Mesenteric fat pad (tissue), 1 donor: ENCODE measurements around the gene ATP6V0D1. TPM values are rescaled to one million over a fixed set of nuclear protein-coding genes. Genes with fewer than 3 reads are reported as not detected.
A peak's percentile ranks its signal among the peaks of the same experiment; 100 is the strongest.
"Not testable (repeated sequence)": the region's sequence is repeated elsewhere in the genome, so short reads cannot be mapped to it uniquely, and the experiment has no call there.

Experiments
- DNase-seq: peaks from one replicate; pipeline ENCODE4 v3.0.0-alpha.2; 2020; ENCODE audit warnings: low spot score
- long read RNA-seq: library from polyadenylated mRNA; unstranded; transcript quantifications from one replicate; pipeline ENCODE4 v2.0.0, GENCODE V29; 2020
- total RNA-seq: library from RNA; stranded (reverse); fragmentation: NEBNext Ultra II Directional; extraction: Animal tissue kit (Norgen Biotek cat#: 25700); gene quantifications from one replicate; pipeline ENCODE4 v1.2.1, GENCODE V29; 2021
- donor health status: DM: yes; HTN: yes; CAD: no.

Gene ATP6V0D1
- 89.5 TPM for total RNA-seq
- long read RNA-seq, transcript ATP6V0D1-201 (8 exons, 1,716 nt): major isoform, 545 of 603 reads
- long read RNA-seq, partial matches to known transcripts: 7 of 603 reads
- long read RNA-seq, other reads (novel, unspliced or antisense): 49 of 603 reads

GRCh38 chr16:67480833-67481560 is at the start of gene ATP6V0D1:
TSS of gene ATP6V0D1 (minus strand) at chr16:67481157. CDS start at chr16:67481086, 71 bp downstream.
- peak; percentile 100 for DNase-seq

DNA sequence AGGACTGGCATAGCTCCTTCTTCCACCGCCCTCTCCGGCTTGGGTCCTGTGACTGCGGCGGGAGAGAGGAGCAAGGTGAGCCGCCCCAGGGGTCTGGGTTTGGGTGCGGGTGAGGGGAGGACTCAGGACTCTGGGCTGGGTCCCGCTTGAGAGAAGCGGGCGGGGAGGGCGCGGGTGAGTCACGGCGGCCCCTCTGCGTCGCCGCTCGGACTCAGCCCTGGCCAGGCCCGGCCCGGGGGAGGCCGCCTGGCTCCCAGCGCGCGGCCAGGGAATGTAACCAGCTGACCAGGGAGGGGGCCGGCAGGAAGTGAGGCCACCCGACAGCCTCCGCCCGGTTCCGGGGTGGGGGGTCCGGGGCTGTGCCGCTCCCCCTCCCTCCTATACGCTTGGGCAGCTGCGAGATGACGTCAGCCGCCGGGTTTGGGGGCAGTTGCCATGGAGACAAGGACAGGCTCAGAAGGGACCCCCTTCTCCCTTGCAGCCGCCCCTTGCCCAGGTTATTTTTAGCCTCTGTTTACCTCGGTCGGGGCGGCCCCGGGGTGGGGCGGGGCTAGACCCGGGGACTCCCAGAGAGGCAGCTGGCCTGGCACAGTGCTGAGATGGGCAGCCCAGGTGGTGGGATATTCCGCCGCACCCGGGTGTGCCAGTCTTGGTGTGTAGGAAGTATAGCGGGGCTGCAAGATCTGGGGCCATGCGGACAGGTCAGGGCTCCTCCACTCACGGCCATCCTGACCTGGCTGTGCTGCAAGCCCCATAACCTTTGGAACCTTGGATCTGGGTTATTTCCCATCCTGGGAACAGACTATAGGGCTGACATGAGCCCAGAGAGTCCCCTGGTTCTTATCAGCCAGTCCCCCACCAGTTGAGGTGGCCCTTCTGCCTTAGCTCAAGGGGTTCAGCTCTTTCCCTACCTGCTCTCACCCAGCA is 49.3 kb upstream of the ATP6V0D1 start:
- DNase-seq: peak; percentile 92

- no peak for DNase-seq
These were observed 48.6 kb upstream of the ATP6V0D1 start for GRCh38 chr16:67529582-67530012.

DNA sequence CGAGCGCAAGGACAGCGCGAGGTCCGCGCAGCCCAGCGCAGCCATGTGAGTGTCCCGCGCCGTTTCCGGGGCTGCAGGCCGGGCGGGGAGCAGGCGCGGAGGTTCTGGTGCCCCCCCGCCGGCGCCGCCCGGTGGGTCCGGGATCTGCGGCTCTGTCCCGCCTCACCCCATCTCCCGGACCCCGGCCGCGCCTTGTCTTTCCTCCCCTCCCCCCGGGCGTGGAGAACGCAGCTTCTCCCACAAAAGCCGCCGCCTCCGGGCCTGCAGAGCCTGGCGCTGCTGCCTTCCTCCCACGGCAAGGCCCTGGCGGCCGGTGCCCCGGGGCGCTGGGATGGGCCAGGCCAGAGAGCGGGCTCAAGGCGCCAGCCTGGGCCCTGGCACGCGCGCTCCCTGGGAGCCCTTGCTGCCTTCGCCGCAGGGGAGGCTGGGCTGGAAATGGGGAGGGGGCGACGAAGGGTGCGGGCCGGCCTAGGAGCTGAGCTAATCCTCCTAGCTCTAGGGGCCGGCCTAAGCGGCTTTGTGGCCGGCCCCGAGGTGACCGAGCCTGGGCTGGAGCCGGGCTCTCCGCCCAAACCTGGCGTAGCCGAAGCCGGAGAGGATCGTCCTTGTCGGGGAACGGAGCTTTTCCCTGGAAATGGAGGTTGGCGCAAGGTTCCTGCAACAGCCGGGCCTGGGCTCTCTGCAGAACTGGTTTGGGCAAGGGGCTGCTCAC is 48.1 kb upstream of the ATP6V0D1 start:
- no peak for DNase-seq

DNA sequence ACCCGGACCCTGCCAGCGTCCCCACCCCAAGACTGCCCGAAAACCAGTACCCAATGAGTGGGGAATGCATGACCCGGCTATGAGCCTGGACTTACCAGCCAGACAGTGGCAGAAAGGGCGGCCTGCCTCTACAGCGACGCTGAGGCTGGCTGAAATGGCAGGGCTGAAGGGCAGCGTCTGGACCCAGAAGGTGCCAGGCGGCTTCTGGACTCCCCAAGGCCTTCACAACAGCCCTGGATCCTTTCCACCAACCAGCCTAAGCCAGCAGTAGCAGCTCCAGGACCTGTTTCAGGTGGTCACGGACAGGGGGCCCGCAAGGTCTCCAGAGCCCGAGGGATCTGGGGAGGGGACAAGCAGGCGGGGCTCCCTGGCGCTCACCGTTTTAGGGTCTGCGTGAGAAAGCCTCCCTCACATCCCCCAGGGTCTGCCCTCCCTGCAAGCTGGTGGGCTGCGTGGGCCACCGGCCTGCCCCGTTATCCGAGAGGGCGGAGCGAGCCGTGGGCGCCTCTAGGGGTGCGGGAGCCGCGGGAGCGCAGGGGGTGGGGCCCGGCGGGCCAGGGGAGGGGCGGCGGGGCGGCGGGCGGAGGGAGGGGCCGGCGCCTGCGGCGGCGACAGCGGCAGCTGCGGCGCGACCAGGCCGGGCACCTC is 47.4 kb upstream of the ATP6V0D1 start, which contains the start of gene RIPOR1:
Gene RIPOR1 (plus strand): TSS at position 608 of the 648 bp plus-strand sequence. CDS start 9,618 bp downstream, outside the sequence.
- no peak for DNase-seq

- DNase-seq: no peak
These were observed 45.3 kb upstream of the ATP6V0D1 start for GRCh38 chr16:67526149-67526791.

- DNase-seq: no peak
These were observed 44.4 kb upstream of the ATP6V0D1 start for GRCh38 chr16:67525176-67525860.

- DNase-seq: peak; percentile 97
These were observed 40.3 kb upstream of the ATP6V0D1 start for GRCh38 chr16:67521095-67521804.

- no peak for DNase-seq
These were observed 38.3 kb upstream of the ATP6V0D1 start for GRCh38 chr16:67519242-67519641.

- DNase-seq: no peak
These were observed 37.7 kb upstream of the ATP6V0D1 start for GRCh38 chr16:67518676-67519075.

GRCh38 chr16:67517661-67518423 is 36.9 kb upstream of the ATP6V0D1 start:
- no peak for DNase-seq

DNA sequence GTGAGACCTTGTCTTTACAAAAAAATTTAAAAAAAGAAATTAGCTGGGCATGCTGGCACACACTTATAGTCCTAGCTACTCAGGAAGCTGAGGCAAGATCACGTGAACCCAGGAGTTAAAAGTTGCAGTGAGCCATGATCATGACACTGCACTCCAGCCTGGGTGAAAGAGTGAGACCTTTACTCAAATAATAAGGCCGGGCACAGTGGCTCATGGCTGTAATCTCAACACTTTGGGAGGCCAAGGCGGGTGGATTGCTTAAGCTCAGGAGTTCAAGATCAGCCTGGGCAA is 36.1 kb upstream of the ATP6V0D1 start:
- DNase-seq: no peak

DNA sequence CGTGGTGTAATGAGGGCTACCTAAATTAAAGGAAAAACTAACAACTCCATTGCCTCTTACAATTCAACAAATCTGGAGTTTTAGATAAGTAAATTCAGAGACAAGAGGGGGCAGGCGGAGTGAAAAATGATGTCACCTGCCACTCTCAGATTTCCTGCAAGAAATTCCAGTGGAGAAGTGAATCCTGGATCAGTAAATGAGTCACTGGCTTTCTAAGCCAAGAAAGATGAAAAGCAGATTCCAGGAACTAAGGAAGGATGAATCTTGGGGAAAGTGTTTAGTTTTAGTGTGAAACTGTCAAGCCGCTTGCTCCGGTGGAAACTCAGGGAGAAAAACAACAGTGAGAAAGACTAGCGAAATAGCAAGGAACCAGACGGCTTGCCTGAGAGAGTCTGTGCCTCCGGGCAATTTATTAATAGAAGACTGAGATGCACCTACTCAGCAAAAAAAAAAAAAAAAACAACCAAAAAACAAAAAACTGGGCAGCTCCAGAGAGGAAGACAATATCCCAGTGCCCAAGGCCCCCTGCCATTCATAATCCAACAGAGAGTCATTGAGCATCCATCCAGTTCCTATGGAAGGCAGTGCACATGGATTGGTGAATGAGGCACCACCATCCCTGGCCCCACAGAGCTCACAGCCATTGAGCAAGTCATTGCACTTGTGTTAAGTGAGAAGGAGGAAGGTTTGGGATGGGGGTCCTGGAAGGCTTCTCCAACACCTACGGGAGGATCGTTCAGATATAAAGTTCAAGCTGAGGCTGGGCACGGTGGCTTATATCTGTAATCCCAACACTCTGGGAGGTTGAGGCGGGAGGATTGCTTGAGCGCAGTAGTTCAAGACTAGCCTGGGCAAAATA is 35.6 kb upstream of the ATP6V0D1 start:
- DNase-seq: no peak

GRCh38 chr16:67514382-67514828 is 33.4 kb upstream of the ATP6V0D1 start:
- DNase-seq: no peak

DNA sequence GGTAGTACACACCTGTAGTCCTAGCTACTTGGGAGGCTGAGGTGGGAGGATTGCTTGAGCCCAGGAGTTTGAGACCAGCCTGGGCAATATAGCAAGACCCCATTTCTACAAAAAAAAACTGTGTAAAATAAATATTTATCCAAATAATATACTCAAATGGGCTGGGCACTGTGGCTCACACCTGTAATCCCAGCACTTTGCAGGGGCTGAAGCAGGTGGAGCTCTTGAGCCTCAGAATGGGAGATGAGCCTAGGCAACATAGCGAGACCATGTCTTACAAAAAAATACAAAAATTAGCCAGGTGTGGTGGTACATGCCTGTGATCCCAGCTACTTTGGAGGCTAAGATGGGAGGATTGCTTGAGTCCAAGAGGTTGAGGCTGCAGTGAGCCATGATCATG is 32.9 kb upstream of the ATP6V0D1 start:
- DNase-seq: not testable (repeated sequence)

- DNase-seq: no peak
These were observed 28.1 kb upstream of the ATP6V0D1 start for GRCh38 chr16:67509016-67509415.

DNA sequence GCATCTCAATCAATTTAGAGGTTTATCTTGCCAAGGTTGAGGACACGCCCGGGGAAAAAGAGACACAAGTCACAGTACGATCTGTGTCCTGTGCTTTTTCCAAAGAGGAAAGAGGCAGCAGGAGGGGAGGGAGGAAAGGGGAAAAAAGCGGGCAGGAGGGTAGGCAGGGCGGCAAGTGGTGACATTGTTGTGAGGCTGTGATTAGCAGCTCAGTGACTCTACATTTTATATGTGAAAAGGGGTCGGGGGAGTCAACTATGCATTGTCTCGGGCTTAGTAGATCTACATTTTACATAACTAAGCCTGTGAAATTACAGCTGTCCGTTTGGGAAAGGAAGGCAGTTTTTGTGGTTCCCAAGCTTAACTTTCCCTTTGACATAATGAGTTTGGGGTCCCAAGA is 25.5 kb upstream of the ATP6V0D1 start:
- no peak for DNase-seq
